WTC11 (cell line): ENCODE data around the gene CALHM5. TPM values are rescaled to one million over a fixed set of nuclear protein-coding genes. Genes with fewer than 3 reads are reported as not detected.

Experiments used
- ATAC-seq: fragments of 200-7000 bp; cut with Tn5 transposase; 2 replicates; pipeline ENCODE4 v1.10.0; 2021; ENCODE audit warnings: mild to moderate bottlenecking, moderate library complexity
- CTCF ChIA-PET: fragments of 300-600 bp; sonication (Branson Sonifier 250); formaldehyde crosslinking; loops from one replicate; lab custom pipeline; 2021; ENCODE audit warnings: antibody characterized with exemption; lab: Charles Lee
- POLR2A ChIA-PET: fragments of 350-600 bp; sonication (Branson Sonifier 250); formaldehyde crosslinking; loops from one replicate; lab custom pipeline; 2021; ENCODE audit warnings: antibody characterized with exemption; lab: Charles Lee
- DNase-seq: peaks from one replicate; pipeline ENCODE4 v3.0.0; 2021; ENCODE audit warnings: low spot score
- H3K27ac Mint-ChIP-seq: 2 replicates; pipeline ENCODE4 v1.8.0; 2021; ENCODE audit warnings: mixed read lengths
- H3K27me3 Mint-ChIP-seq: 2 replicates; pipeline ENCODE4 v1.8.0; 2021; ENCODE audit warnings: low read depth, mild to moderate bottlenecking, moderate library complexity, mixed read lengths
- H3K36me3 Mint-ChIP-seq: 2 replicates; pipeline ENCODE4 v1.8.0; 2021; ENCODE audit warnings: mixed read lengths
- H3K4me1 Mint-ChIP-seq: 2 replicates; pipeline ENCODE4 v1.8.0; 2022; ENCODE audit warnings: mixed read lengths
- H3K4me3 Mint-ChIP-seq: 2 replicates; pipeline ENCODE4 v1.8.0; 2021; ENCODE audit warnings: mild to moderate bottlenecking, moderate library complexity, mixed read lengths
- H3K9me3 Mint-ChIP-seq: 2 replicates; pipeline ENCODE4 v1.8.0; 2021; ENCODE audit warnings: mixed read lengths
- AFF4 ChIP-seq: sonication (generic); formaldehyde crosslinking; IDR thresholded peaks from 2 replicates; pipeline ENCODE4 v1.8.1; 2023; ENCODE audit warnings: mild to moderate bottlenecking, missing genetic modification reagents, borderline replicate concordance
- CREM ChIP-seq: sonication (generic); formaldehyde crosslinking; IDR thresholded peaks from 2 replicates; pipeline ENCODE4 v1.8.1; 2022; ENCODE audit warnings: mild to moderate bottlenecking, missing genetic modification reagents, moderate library complexity
- FOXP1 ChIP-seq: sonication (generic); formaldehyde crosslinking; IDR thresholded peaks from 2 replicates; pipeline ENCODE4 v1.8.0; 2022; ENCODE audit warnings: missing genetic modification reagents, mild to moderate bottlenecking, moderate library complexity, borderline replicate concordance
- FOXP4 ChIP-seq: sonication (generic); formaldehyde crosslinking; IDR thresholded peaks from 2 replicates; pipeline ENCODE4 v1.8.0; 2022; ENCODE audit warnings: mild to moderate bottlenecking, missing genetic modification reagents
- KAT7 ChIP-seq: sonication (generic); formaldehyde crosslinking; IDR thresholded peaks from 2 replicates; pipeline ENCODE4 v1.8.1; 2023; ENCODE audit warnings: missing genetic modification reagents, mild to moderate bottlenecking, borderline replicate concordance
- MXD4 ChIP-seq: fragments of 250-450 bp; sonication (Bioruptor Pico); IDR thresholded peaks from 2 replicates; pipeline ENCODE4 v1.8.0; 2021; ENCODE audit warnings: mild to moderate bottlenecking, moderate library complexity, borderline replicate concordance
- OVOL2 ChIP-seq: fragments of 250-450 bp; sonication (Bioruptor Pico); IDR thresholded peaks from 2 replicates; pipeline ENCODE4 v1.9.0; 2021; ENCODE audit warnings: mild to moderate bottlenecking, borderline replicate concordance
- PRRX2 ChIP-seq: fragments of 250-450 bp; sonication (Bioruptor Pico); IDR thresholded peaks from 2 replicates; pipeline ENCODE4 v1.8.0; 2021; ENCODE audit warnings: mild to moderate bottlenecking
- RELA ChIP-seq: sonication (generic); formaldehyde crosslinking; IDR thresholded peaks from 2 replicates; pipeline ENCODE4 v1.8.1; 2022; ENCODE audit warnings: missing genetic modification reagents, mild to moderate bottlenecking, borderline replicate concordance
- SMAD4 ChIP-seq: sonication (generic); formaldehyde crosslinking; IDR thresholded peaks from 2 replicates; pipeline ENCODE4 v1.8.0; 2022; ENCODE audit warnings: mild to moderate bottlenecking, missing genetic modification reagents
- USF2 ChIP-seq: sonication (generic); formaldehyde crosslinking; IDR thresholded peaks from 2 replicates; pipeline ENCODE4 v1.8.1; 2023; ENCODE audit warnings: mild to moderate bottlenecking, missing genetic modification reagents, moderate library complexity
- ZNF512 ChIP-seq: sonication (generic); formaldehyde crosslinking; IDR thresholded peaks from 2 replicates; pipeline ENCODE4 v1.8.1; 2022; ENCODE audit warnings: missing genetic modification reagents, borderline replicate concordance
- total RNA-seq: library from RNA; stranded (reverse); gene quantifications from 3 replicates; pipeline ENCODE4 v1.2.3, GENCODE V29; 2021

CALHM5 gene
- total RNA-seq, 1 experiment from 2014 or later, result 0.09 TPM

- Mint-ChIP-seq H3K4me3 (no peak overlapping the region), H3K27me3 (no peaks in the 10 kb centered on the region), H3K9me3 (no peaks in the 10 kb centered on the region), H3K27ac (no peak overlapping the region), H3K4me1 (peaks cover 50% of the 10 kb centered on the region), H3K36me3 (no peaks in the 10 kb centered on the region)
- no peak for ATAC-seq
- TF ChIP-seq FOXP1 (no peak), PRRX2 (CRISPR knock-in tag) (no peak), FOXP4 (CRISPR knock-in tag) (no peak), USF2 (CRISPR knock-in tag) (no peak), MXD4 (CRISPR knock-in tag) (no peak), SMAD4 (CRISPR knock-in tag) (no peak), OVOL2 (no peak), ZNF512 (CRISPR knock-in tag) (no peak), RELA (CRISPR knock-in tag) (no peak), CREM (CRISPR knock-in tag) (no peak)
- ChIA-PET CTCF (interaction anchor here (1.2 to 1.4 kb wide), 3 partner anchors 18 to 261 kb away, joined by 3 to 4 read pairs (median 4); partner anchors contain the start of gene CALHM5), POLR2A (no interaction called here)
- DNase-seq, result no peak
Measured at GRCh38 chr6:116529466-116530290, 18.2 kb downstream of the CALHM5 start.

- Mint-ChIP-seq H3K4me3 (no peak overlapping the region), H3K36me3 (no peaks in the 10 kb centered on the region), H3K27ac (no peak overlapping the region), H3K4me1 (peaks cover 46% of the 10 kb centered on the region), H3K9me3 (no peaks in the 10 kb centered on the region), H3K27me3 (no peaks in the 10 kb centered on the region)
- CTCF ChIA-PET, result interaction anchor here (0.6 to 1.2 kb wide), 3 partner anchors 120 to 262 kb away, joined by 4 read pairs; no protein-coding TSS in a partner anchor
- TF ChIP-seq AFF4 (no peak), KAT7 (CRISPR knock-in tag) (no peak)
- DNase-seq (no peak), ATAC-seq (no peak)
- POLR2A ChIA-PET, result no interaction called here
Measured at GRCh38 chr6:116530436-116530835, 19.0 kb downstream of the CALHM5 start.
